Measurements from ENCODE around the gene SEPSECS. TPM values are rescaled to one million over a fixed set of nuclear protein-coding genes. Genes with fewer than 3 reads are reported as not detected.

The SEPSECS gene
- total RNA-seq, 1 experiment from 2014 or later, result 10.6 TPM

GRCh38 chr4:25089051-25089763 is 71.0 kb downstream of the SEPSECS start:
- intact Hi-C loops (cut with micrococcal nuclease), result no loop called here
- peaks cover 3% of the 10 kb centered on the region; the same call in 1 of the 2 replicates for H3K27me3 ChIP-seq (ENCODE audit: insufficient read depth, low read length)
- H3K36me3 ChIP-seq (ENCODE audit: control insufficient read depth in 1 of 2, insufficient read depth in 2 of 2, low read length in 2 of 2), result no peaks in the 10 kb centered on the region

More at GRCh38 chr4:25089051-25089763, 71.0 kb downstream of the SEPSECS start:
- H3K4me1 ChIP-seq (ENCODE audit: control insufficient read depth in 1 of 2, insufficient read depth in 2 of 2, low read length in 2 of 2), result no peaks in the 10 kb centered on the region
- H4K20me1 ChIP-seq (ENCODE audit: insufficient read depth), result no peaks in the 10 kb centered on the region
- H3K9ac ChIP-seq (ENCODE audit: low read length), result no peak overlapping the region
- H3K4me3 ChIP-seq (replicated peaks in 1 of 2; ENCODE audit: low read depth in 1 of 2, low read length in 2 of 2), result no peak overlapping the region
- no peak overlapping the region for H2AFZ ChIP-seq (ENCODE audit: low read depth, low read length, poor library complexity, severe bottlenecking)
- no peak for ATAC-seq
- TF ChIP-seq REST (IDR thresholded peaks at IDR 0.05; ENCODE audit: low read depth) (no peak), CTCF (IDR thresholded peaks at IDR 0.05 in 2 of 3, conservative IDR thresholded peaks at IDR 0.05 in 1 of 3; ENCODE audit: borderline replicate concordance in 1 of 3, insufficient read depth in 1 of 3, low read depth in 2 of 3, low read length in 2 of 3) (no peak), CEBPB (IDR thresholded peaks at IDR 0.05; ENCODE audit: low read depth) (no peak), SRF (IDR thresholded peaks at IDR 0.05; ENCODE audit: low read depth) (no peak), EGR1 (IDR thresholded peaks at IDR 0.05; ENCODE audit: low read depth) (no peak), TCF7L2 (IDR thresholded peaks at IDR 0.05; ENCODE audit: borderline replicate concordance, extremely low read depth, insufficient read depth, insufficient read length) (no peak), ZBTB33 (IDR thresholded peaks at IDR 0.05; ENCODE audit: extremely low read depth, insufficient replicate concordance, low read length) (no peak)
- DNase-seq (ENCODE audit: low read depth, low spot score), result no peak
- no peaks in the 10 kb centered on the region for H3K79me2 ChIP-seq (ENCODE audit: insufficient read depth, low read length)
- ChIA-PET CTCF (no interaction called here), RAD21 (ENCODE audit: low non-redundant PET in 1 of 2, low total read pairs in 2 of 2, uncharacterized antibody in 2 of 2, unreplicated experiment in 2 of 2) (no interaction called here), POLR2A (no interaction called here)
- BruUV-seq (replicated peaks), result no TSS peak
- H3K9me2 ChIP-seq (ENCODE audit: insufficient read depth), result no peaks in the 10 kb centered on the region
- H3K27ac ChIP-seq (ENCODE audit: low read depth, low read length), result no peak overlapping the region
- H3K9me3 ChIP-seq (ENCODE audit: control insufficient read depth in 1 of 2, insufficient read depth in 1 of 2, low read depth in 1 of 2, low read length in 2 of 2), result no peaks in the 10 kb centered on the region; a peak in 1 of 4 replicates
- no peak overlapping the region for H3K4me2 ChIP-seq (ENCODE audit: low read length)

Measured in HCT116 (cell line).